GM11168 (cell line): Measurements from ENCODE around the gene GORASP1.

ENCODE experiments used
- in situ Hi-C: fragments of 300-500 bp; cut with MboI; formaldehyde crosslinking; loops from one replicate; pipeline ENCODE4 v1.12.0; 2022; ENCODE audit warnings: low sequenced_read_pairs; ENCODE audit not compliant: unreplicated experiment

GORASP1 gene

GRCh38 chr3:39103791-39104552 is 3.5 kb downstream of the GORASP1 start:
- in situ Hi-C loops, result no loop called here

- in situ Hi-C loops, result no loop called here
These were observed 4.1 kb downstream of the GORASP1 start for GRCh38 chr3:39103324-39103693.

- in situ Hi-C loops, result no loop called here
These were observed 4.7 kb downstream of the GORASP1 start for GRCh38 chr3:39102504-39103323.

GRCh38 chr3:39101022-39101689 is 6.3 kb downstream of the GORASP1 start:
- in situ Hi-C loops, result no loop called here

GRCh38 chr3:39100500-39100886 is 6.9 kb downstream of the GORASP1 start:
- in situ Hi-C loops, result no loop called here

- in situ Hi-C loops, result loop anchor here (25.0 kb wide), 1 partner anchor 187 kb away; the partner anchor contains the start of gene CX3CR1
These were observed 7.5 kb downstream of the GORASP1 start for GRCh38 chr3:39099738-39100499.

- in situ Hi-C loops, result loop anchor here (25.0 kb wide), 1 partner anchor 188 kb away; the partner anchor contains the start of gene CX3CR1
These were observed 8.2 kb downstream of the GORASP1 start for GRCh38 chr3:39099242-39099641.

GRCh38 chr3:39098473-39099000 is 8.9 kb downstream of the GORASP1 start:
- in situ Hi-C loops, result loop anchor here (25.0 kb wide), 1 partner anchor 189 kb away; the partner anchor contains the start of gene CX3CR1

GRCh38 chr3:39097716-39098472 is 9.5 kb downstream of the GORASP1 start:
- in situ Hi-C loops, result loop anchor here (25.0 kb wide), 1 partner anchor 189 kb away; the partner anchor contains the start of gene CX3CR1

GRCh38 chr3:39096775-39097174 is 10.7 kb downstream of the GORASP1 start:
- in situ Hi-C loops, result loop anchor here (25.0 kb wide), 1 partner anchor 191 kb away; the partner anchor contains the start of gene CX3CR1

GRCh38 chr3:39095778-39096177 is 11.6 kb downstream of the GORASP1 start:
- in situ Hi-C loops, result loop anchor here (25.0 kb wide), 1 partner anchor 192 kb away; the partner anchor contains the start of gene CX3CR1

GRCh38 chr3:39094851-39095677 is 12.4 kb downstream of the GORASP1 start:
- in situ Hi-C loops, result loop anchor here (25.0 kb wide), 1 partner anchor 192 kb away; the partner anchor contains the start of gene CX3CR1

GRCh38 chr3:39090922-39091321 is 16.5 kb downstream of the GORASP1 start:
- in situ Hi-C loops, result loop anchor here (25.0 kb wide), 1 partner anchor 196 kb away; the partner anchor contains the start of gene CX3CR1

- in situ Hi-C loops, result loop anchor here (25.0 kb wide), 1 partner anchor 198 kb away; the partner anchor contains the start of gene CX3CR1
These were observed 18.5 kb downstream of the GORASP1 start for GRCh38 chr3:39088889-39089288.

- in situ Hi-C loops, result loop anchor here (25.0 kb wide), 1 partner anchor 199 kb away; the partner anchor contains the start of gene CX3CR1
These were observed 19.0 kb downstream of the GORASP1 start for GRCh38 chr3:39088456-39088855.

GRCh38 chr3:39086144-39086543 is 21.3 kb downstream of the GORASP1 start:
- in situ Hi-C loops, result loop anchor here (25.0 kb wide), 1 partner anchor 201 kb away; the partner anchor contains the start of gene CX3CR1

- in situ Hi-C loops, result loop anchor here (25.0 kb wide), 1 partner anchor 205 kb away; the partner anchor contains the start of gene CX3CR1
These were observed 24.6 kb downstream of the GORASP1 start for GRCh38 chr3:39082666-39083313.
